Fibroblast of villous mesenchyme (primary cell): ENCODE results near the gene ASIC3. TPM values are rescaled to one million over a fixed set of nuclear protein-coding genes. Genes with fewer than 3 reads are reported as not detected.
"Not testable (repeated sequence)": the region's sequence is repeated elsewhere in the genome, so short reads cannot be mapped to it uniquely, and the experiment has no call there.

ENCODE experiments used
- DNase-seq: peaks from one replicate; pipeline ENCODE4 v3.0.0-alpha.2; 2010; ENCODE audit warnings: low read depth
- H3K4me3 ChIP-seq: 2 replicates; pipeline ENCODE4 v1.5.1; 2011; ENCODE audit warnings: low read depth, mild to moderate bottlenecking, low read length
- total RNA-seq: library from RNA; depleted of rRNA; stranded (reverse); fragments of >200 nt; gene quantifications from 2 replicates; pipeline ENCODE4 v1.2.3, GENCODE V29; 2012
- TF ChIP-seq, protein P1 (sequence below): IDR thresholded peaks from 2 replicates; pipeline ENCODE4 v1.5.1; 2012; ENCODE audit warnings: low read depth, mild to moderate bottlenecking, low read length; ENCODE audit not compliant: insufficient read depth

Gene ASIC3
- total RNA-seq, 1 donor: under 0.01 TPM

DNA sequence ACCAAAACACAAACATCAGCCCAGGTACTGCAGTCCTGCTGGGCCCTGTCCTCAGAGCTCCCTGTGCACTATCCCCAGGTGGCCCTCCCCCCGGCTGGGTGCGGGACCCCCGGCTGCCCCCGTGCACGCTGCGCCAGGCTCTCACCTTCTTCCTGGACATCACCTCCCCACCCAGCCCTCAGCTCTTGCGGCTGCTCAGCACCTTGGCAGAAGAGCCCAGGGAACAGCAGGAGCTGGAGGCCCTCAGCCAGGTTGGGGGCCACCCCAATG lies 38.4 kb upstream of the ASIC3 start:
- DNase-seq: no peak
- H3K4me3 ChIP-seq: peak overlapping the region; percentile 47
- TF ChIP-seq, protein P1, sequence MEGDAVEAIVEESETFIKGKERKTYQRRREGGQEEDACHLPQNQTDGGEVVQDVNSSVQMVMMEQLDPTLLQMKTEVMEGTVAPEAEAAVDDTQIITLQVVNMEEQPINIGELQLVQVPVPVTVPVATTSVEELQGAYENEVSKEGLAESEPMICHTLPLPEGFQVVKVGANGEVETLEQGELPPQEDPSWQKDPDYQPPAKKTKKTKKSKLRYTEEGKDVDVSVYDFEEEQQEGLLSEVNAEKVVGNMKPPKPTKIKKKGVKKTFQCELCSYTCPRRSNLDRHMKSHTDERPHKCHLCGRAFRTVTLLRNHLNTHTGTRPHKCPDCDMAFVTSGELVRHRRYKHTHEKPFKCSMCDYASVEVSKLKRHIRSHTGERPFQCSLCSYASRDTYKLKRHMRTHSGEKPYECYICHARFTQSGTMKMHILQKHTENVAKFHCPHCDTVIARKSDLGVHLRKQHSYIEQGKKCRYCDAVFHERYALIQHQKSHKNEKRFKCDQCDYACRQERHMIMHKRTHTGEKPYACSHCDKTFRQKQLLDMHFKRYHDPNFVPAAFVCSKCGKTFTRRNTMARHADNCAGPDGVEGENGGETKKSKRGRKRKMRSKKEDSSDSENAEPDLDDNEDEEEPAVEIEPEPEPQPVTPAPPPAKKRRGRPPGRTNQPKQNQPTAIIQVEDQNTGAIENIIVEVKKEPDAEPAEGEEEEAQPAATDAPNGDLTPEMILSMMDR: no peak

DNA sequence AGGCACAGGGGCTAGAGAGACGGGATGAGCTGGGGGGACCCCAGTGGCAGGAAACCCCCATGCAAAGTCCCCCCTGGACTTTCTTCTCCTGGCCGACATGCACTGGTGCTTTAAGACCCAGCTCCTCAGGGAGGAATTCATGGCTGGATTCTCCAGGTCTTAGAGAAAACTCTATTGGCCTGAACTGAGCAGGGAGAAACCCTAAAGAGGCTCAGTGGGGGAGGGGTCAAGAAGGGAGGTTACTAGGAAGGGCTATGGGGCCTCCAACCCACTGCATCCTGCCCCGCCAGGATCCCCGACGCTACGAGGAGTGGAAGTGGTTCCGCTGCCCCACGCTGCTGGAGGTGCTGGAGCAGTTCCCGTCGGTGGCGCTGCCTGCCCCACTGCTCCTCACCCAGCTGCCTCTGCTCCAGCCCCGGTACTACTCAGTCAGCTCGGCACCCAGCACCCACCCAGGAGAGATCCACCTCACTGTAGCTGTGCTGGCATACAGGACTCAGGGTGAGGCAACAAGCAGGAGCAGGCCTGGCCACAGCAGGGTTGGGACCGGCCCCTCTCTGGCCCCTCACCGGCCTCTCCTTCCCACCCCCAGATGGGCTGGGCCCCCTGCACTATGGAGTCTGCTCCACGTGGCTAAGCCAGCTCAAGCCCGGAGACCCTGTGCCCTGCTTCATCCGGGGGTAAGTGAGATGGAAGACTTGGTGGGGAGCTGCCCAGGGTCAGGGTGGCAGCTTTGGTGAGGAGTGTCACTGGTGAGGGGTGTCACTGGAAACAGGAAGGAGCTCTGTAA lies 37.8 kb upstream of the ASIC3 start:
- peak overlapping the region; percentile 47 for H3K4me3 ChIP-seq
- TF ChIP-seq, protein P1: no peak
- DNase-seq: peak; percentile 62

DNA sequence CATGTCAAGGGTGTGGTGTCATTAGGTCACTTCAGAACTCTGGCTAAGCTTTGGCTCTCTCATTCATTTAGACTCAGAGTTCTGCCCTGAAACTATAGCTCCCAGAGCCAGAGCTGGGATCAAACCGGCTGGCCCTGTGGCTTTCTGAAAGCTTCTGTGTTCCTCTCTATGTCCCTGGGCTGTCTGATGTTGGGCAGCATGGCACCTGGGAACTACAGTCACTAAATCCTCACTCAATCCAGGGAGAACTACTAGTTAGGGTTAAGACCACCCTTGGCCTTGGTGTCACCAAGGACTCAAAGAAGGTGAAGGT lies 37.3 kb upstream of the ASIC3 start:
- H3K4me3 ChIP-seq: peak overlapping the region; percentile 47
- no peak for DNase-seq
- TF ChIP-seq, protein P1: no peak

DNA sequence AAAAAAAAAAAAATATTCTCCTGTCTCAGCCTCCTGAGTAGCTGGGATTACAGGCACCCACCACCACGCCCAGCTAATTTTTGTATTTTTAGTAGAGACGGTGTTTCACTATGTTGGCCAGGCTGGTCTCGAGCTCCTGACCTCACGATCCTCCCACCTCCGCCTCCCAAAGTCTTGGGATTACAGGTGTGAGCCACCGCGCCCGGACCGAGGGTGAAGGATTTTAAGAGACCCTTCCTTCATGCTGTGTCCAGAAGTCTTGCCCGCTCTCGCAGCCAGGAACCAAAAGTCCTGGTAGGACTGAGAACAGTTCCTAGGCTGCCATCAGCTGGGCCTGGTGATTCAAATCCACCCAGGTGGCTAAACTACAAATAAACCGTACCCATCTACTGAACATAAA lies 36.7 kb upstream of the ASIC3 start:
- DNase-seq, H3K4me3 ChIP-seq: not testable (repeated sequence)

DNA sequence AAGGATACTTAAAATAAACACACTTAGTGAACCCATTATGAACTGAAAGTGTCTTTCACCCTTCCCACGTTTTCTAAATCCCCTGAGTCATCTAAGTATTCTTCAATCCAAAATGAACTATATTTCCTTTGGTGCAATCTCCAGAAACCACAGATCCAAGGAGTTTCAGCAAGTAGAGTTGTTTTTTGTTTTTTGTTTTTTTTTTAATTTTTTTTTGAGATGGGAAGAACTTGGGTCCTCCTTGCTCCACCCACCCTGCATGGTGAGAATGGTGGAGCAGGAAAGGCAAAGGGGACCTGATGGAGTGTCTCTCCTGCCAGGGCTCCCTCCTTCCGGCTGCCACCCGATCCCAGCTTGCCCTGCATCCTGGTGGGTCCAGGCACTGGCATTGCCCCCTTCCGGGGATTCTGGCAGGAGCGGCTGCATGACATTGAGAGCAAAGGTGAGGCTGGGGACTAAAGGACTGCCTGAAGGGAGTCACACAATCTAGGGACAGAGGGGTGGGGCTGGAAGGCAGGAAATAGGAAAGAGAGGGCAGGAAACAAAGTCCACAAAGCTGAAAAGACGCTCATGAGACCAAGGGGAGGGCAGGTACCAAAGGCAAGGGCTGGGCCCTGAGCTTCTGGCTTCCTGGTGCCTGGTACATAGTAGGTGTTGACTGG lies 36.2 kb upstream of the ASIC3 start:
- DNase-seq: peak; percentile 69
- TF ChIP-seq, protein P1: no peak
- no peak overlapping the region for H3K4me3 ChIP-seq

DNA sequence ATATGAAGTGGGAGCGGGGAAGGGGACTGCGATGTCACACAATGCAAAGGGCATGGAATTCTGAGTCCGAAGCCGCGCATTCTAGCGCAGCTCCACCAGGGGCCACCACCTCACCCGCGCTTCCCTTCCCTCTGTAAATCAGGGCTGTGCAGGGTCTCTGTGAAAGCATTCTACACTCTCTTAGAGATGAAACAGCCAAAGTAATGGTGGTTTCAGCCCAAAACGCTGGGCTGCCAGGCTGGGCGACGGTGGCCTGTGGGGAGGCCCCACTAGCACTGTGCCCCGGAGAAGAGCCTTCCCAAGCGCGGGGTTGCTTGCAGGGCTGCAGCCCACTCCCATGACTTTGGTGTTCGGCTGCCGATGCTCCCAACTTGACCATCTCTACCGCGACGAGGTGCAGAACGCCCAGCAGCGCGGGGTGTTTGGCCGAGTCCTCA lies 35.4 kb upstream of the ASIC3 start:
- TF ChIP-seq, protein P1: peak; percentile 70

DNA sequence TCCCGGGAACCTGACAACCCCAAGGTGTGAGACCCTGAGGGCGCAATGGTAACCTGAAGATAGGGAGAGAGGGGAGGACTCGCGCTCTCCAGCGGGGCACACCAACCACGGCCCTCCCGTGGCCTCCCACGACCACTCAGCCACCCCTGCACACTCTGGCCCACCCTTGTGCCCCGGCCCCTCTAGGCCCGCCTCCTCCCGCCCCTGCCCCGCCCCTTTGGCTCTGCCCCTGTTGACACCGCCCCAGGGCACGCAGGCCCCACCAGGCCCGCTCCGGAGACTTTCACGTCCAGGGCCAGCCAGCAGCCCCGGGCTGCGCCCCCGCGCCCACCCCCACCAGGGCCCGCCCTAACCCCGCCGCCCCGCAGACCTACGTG lies 35.0 kb upstream of the ASIC3 start:
- no peak for DNase-seq
- no peak overlapping the region for H3K4me3 ChIP-seq
- TF ChIP-seq, protein P1: no peak

More for the DNA sequence above, 35.4 kb upstream of the ASIC3 start:
- H3K4me3 ChIP-seq: no peak overlapping the region
- DNase-seq: no peak
